HG03045 (cell line): ENCODE results near the gene KIRREL3.
A peak's percentile ranks its signal among the peaks of the same experiment; 100 is the strongest.

ENCODE experiments used
- ATAC-seq: cut with Tn5 transposase; IDR thresholded peaks from one replicate; pipeline ENCODE4 v1.9.1; 2021; ENCODE audit warnings: mild to moderate bottlenecking, moderate library complexity; ENCODE audit not compliant: unreplicated experiment

KIRREL3 gene

GRCh38 chr11:126459691-126460281 lies 540.8 kb downstream of the KIRREL3 start:
- ATAC-seq, result no peak

GRCh38 chr11:126457817-126458216 lies 542.8 kb downstream of the KIRREL3 start:
- ATAC-seq, result no peak

DNA sequence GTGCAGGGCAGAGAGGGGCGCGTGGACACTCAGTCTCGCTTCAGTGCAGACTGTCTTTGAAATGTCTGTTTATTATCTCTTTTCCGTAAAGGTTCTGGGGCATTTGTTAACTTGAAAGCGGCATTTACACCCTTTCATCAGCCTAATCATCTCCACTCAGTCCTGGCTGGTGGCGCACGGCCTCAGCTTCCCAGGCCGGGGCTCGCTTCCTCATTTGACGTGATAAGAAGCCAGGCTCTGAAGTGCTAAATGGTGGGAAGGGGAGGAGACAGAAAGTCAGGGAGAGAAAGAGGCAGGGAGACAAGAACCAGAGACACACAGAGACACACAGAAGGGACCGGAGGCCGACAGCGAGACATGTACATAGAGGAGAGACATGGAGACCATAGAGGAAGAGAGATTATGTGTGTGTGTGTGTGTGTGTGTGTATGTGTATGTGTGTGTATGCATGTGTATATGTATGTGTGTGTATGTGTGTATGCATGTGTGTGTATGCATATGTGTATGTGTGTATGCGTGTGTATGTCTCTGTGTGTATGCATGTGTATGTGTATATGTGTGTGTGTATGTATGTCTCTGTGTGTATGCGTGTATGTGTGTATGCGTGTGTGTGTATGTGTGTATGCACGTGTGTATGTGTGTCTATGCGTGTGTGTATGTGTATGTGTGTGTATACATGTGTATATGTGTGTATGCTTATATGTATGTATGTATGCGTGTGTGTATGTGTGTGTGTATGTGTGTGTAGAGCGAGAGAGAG lies 543.6 kb downstream of the KIRREL3 start:
- no peak for ATAC-seq

- ATAC-seq, result no peak
These were observed 544.5 kb downstream of the KIRREL3 start for GRCh38 chr11:126456089-126456488.

DNA sequence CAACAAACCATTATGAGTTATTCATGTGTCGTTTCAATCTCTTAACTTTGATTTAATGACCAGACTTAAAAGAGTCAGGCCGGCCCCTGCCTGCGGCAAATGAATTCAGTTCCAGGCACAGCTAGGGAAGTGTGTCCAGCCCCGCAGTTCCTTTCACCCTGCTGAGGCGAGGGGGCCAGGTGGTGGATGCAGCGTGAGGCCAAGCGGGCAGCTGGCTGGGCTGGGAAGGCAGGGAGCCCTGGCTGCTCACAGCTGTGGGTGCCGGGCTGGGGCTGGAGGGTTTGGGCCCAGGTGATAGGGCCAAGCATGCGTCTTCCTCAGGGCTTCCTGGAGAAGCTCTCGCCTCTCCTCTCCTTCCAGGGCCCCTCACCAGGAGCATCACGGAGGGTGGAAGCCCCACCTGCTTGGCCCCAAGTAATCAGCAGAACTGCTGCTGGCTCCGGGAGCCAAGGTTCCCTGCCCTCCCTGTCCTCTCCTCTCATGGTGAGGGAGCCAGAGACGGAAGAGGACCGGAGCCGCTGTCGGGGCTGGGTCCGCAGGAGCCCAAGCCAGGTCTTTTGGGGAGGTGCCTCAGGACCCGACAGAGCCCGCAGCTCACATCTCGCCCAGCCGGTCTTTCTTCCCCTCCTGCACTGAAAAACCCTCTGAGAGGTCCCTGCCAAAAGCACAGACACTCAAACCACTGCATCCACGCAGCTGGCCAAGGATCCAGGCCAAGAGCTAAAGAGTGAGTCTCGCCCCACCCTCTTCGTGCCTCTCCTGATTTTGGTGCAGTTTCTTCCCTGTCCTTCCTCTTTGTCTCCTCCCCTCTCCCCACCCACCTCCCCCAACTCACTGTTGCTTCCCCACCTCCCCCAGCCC lies 548.1 kb downstream of the KIRREL3 start:
- no peak for ATAC-seq

DNA sequence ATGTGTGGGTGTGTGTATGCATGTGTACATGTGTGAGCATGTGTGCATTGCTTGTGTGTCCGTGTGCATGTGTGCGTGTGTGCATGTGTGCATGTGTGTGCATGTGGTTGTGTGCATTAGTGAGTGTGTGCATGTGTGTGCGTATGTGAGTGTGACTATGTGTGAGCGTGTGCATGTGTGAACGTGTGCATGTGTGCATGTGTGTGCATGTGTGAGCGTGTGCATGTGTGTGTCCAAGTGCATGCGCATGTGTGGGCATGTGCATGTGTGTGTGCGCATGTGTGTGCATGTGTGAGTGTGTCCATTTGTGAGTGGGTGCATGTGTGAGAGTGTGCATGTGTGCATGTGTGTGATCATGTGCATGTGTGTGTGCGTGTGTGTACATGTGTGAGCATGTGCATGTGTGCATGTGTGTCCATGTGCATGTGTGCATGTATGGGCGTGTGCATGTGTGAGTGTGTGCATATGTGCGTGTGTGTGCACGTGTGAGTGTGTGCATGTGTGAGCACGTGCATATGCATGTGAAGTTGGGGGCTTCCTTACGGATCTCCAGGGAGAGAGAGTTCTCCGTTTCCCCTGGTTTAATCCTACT lies 549.3 kb downstream of the KIRREL3 start:
- ATAC-seq, result no peak

- ATAC-seq, result no peak
These were observed 549.8 kb downstream of the KIRREL3 start for GRCh38 chr11:126450806-126451205.

- ATAC-seq, result no peak
These were observed 550.4 kb downstream of the KIRREL3 start for GRCh38 chr11:126450198-126450597.

- no peak for ATAC-seq
These were observed 554.0 kb downstream of the KIRREL3 start for GRCh38 chr11:126446581-126446980.

DNA sequence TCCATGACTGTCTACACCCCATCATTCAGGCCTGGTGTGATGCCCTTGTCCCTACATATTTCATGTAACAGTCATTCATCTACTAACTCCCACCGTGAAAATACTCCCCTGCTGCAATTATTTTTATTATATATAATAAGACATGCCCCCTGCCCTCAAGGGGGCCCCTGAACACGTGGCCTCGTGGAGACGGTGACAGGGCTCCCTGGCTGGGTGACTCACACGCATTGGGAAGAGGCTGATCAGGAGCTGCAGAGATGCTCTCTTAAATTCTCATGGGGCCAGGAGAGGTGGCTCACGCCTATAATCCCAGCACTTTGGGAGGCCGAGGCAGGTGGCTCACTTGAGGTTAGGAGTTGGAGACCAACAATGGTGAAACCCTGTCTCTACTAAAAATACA lies 556.5 kb downstream of the KIRREL3 start:
- no peak for ATAC-seq

- no peak for ATAC-seq
These were observed 557.5 kb downstream of the KIRREL3 start for GRCh38 chr11:126443120-126443519.

DNA sequence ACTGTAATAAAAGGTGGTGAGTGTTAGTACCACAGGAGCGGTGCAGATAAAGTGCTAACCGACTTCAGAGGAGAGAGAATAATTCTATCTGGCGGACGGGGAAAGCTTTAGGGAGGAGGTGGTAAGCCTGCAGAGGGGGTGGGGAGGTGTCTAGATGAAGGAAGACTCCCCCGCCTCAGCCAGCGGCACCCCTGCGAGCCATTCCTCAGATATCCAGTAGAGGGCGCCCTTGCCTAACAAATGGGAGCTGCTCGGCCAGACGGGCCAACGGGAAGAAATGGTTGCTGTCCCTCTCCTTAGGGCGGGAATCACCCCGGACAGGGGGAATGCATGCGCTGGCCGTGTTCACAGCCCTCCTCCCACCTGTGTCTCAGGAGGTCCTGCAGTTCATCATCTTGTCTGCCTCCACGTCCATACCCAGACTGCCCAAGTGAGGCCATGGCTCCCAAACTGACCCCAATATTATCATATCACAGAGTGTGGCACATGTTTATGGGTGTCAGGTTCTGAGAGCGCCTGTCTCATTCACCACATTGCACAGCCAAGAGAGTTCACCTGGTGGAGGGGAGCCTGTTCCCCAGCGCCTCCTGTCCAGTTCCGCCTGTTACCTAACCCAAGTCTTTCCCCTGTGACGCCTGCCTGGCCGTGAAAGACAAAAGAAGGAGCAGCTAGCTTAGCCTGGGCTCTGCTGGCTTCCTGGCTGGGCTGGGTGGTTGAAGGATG lies 559.6 kb downstream of the KIRREL3 start:
- peak; percentile 58 for ATAC-seq

- no peak for ATAC-seq
These were observed 560.3 kb downstream of the KIRREL3 start for GRCh38 chr11:126440276-126440675.

- ATAC-seq, result no peak
These were observed 561.9 kb downstream of the KIRREL3 start for GRCh38 chr11:126438691-126439090.

GRCh38 chr11:126438272-126438671 lies 562.3 kb downstream of the KIRREL3 start:
- ATAC-seq, result no peak

DNA sequence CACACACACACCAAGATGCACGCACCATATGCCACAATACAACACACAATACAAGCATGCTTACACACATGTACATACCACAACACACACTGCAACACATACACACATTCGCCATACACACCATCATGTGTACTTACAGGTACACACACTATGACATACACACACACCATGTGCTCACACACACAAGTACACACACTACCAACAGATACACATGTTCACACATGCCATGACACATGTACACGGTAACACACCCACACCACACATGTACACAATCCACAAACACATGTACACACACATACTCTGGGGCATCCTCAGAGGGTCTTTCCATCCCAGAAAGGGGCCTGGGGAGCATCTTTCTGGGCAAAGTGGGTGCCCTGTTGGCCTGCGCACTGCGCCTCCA lies 562.8 kb downstream of the KIRREL3 start:
- no peak for ATAC-seq

GRCh38 chr11:126436209-126436755 lies 564.3 kb downstream of the KIRREL3 start:
- ATAC-seq, result no peak

- ATAC-seq, result no peak
These were observed 565.6 kb downstream of the KIRREL3 start for GRCh38 chr11:126434950-126435335.

GRCh38 chr11:126433989-126434949 lies 566.3 kb downstream of the KIRREL3 start:
- no peak for ATAC-seq
